DOHH2 (cell line): ENCODE data around the gene LMOD1.

Source experiments
- CTCF ChIP-seq: fragments of 200-600 bp; sonication (generic); IDR thresholded peaks from one replicate; pipeline ENCODE4 v1.5.1; 2014; ENCODE audit warnings: antibody characterized with exemption, mild to moderate bottlenecking, low read depth, low read length; ENCODE audit not compliant: poor library complexity, severe bottlenecking
- EZH2phosphoT487 ChIP-seq: fragments of 200-600 bp; sonication (generic); IDR thresholded peaks from 2 replicates; pipeline ENCODE4 v1.6.1; 2017; ENCODE audit warnings: borderline replicate concordance, mild to moderate bottlenecking, antibody characterized with exemption, low read length, moderate library complexity, mixed read lengths

GRCh38 chr1:201949491-201949890, 3.1 kb upstream of the LMOD1 start:
- TF ChIP-seq CTCF (no peak), EZH2phosphoT487 (no peak)
